ENCODE data around the gene CTIF. TPM values are rescaled to one million over a fixed set of nuclear protein-coding genes. Genes with fewer than 3 reads are reported as not detected.

Gene CTIF
- total RNA-seq, 1 experiment from 2014 or later: 95.8 TPM

DNA sequence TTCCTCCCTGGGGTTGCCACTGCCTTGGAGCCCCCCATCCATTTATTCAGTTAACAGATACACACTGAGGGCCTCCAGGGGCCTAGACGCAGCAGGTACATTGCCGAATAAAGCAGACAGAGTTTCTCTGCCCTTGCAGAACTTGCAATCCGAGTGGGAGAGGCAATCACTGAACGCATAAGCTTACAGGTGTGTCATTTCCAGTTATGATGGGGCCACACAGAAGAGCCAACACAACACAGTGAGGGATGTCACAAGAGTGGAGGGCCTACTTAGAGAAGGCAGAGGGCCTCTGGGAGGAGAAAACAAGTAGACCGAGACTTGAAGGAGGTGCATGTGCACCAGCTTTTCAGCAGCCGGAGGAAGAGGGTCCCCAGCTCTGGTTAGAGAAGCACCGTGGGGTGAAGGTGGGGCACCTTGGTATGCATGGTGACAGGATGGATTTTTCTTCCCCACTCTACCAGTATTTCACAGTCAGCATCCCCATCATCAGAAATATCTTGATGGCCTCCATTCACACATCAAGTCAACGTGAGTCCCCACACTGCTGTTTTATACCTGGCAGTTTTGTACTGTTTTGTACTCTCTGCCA, 261.0 kb downstream of the CTIF start:
- CTCF ChIA-PET: interaction anchor here (0.9 to 1.2 kb wide), 2 partner anchors 125 to 137 kb away, joined by 3 read pairs; no protein-coding TSS in a partner anchor
- BruUV-seq (replicated peaks): no TSS peak

GRCh38 chr18:48800466-48800865, 261.6 kb downstream of the CTIF start:
- BruUV-seq (replicated peaks): no TSS peak
- Mint-ChIP-seq H3K4me3 (ENCODE audit: unreplicated experiment) (no peak overlapping the region), H3K4me1 (ENCODE audit: insufficient read depth, unreplicated experiment) (no peaks in the 10 kb centered on the region), H3K36me3 (ENCODE audit: insufficient read depth, unreplicated experiment) (peaks cover 20% of the 10 kb centered on the region), H3K27ac (ENCODE audit: low read depth, unreplicated experiment) (no peak overlapping the region), H3K27me3 (ENCODE audit: insufficient read depth, unreplicated experiment) (no peaks in the 10 kb centered on the region), H3K9me3 (ENCODE audit: unreplicated experiment) (no peaks in the 10 kb centered on the region)
- ChIA-PET POLR2A (interaction anchor here (0.6 to 1.2 kb wide), 2 partner anchors 100 to 529 kb away, joined by 3 to 4 read pairs; no protein-coding TSS in a partner anchor), CTCF (interaction anchor here (0.9 kb wide), 1 partner anchor 77 kb away, joined by 5 read pairs; no protein-coding TSS in a partner anchor)
- no peak for DNase-seq (ENCODE audit: unreplicated experiment)
- no peak for TF ChIP-seq CTCF (IDR thresholded peaks at IDR 0.05; ENCODE audit: unreplicated experiment)
- intact Hi-C loops (cut with micrococcal nuclease): no loop called here

More for the DNA sequence above, 261.0 kb downstream of the CTIF start:
- Mint-ChIP-seq H3K4me3 (ENCODE audit: unreplicated experiment) (no peak overlapping the region), H3K27me3 (ENCODE audit: insufficient read depth, unreplicated experiment) (no peaks in the 10 kb centered on the region), H3K9me3 (ENCODE audit: unreplicated experiment) (no peaks in the 10 kb centered on the region), H3K4me1 (ENCODE audit: insufficient read depth, unreplicated experiment) (no peaks in the 10 kb centered on the region), H3K36me3 (ENCODE audit: insufficient read depth, unreplicated experiment) (peaks cover 14% of the 10 kb centered on the region), H3K27ac (ENCODE audit: low read depth, unreplicated experiment) (no peak overlapping the region)
- intact Hi-C loops (cut with micrococcal nuclease): no loop called here
- no peak for TF ChIP-seq CTCF (IDR thresholded peaks at IDR 0.05; ENCODE audit: unreplicated experiment)
- POLR2A ChIA-PET: interaction anchor here (0.6 to 0.7 kb wide), 2 partner anchors 16 to 530 kb away, joined by 3 read pairs; no protein-coding TSS in a partner anchor
- DNase-seq (ENCODE audit: unreplicated experiment): no peak

GRCh38 chr18:48800876-48801727, 262.3 kb downstream of the CTIF start:
- BruUV-seq (replicated peaks): no TSS peak
- ChIA-PET POLR2A (interaction anchor here (0.7 to 1.2 kb wide), 2 partner anchors 13 to 99 kb away, joined by 3 to 4 read pairs; no protein-coding TSS in a partner anchor), CTCF (interaction anchor here (0.9 kb wide), 1 partner anchor 77 kb away, joined by 5 read pairs; no protein-coding TSS in a partner anchor)
- no peak overlapping the region for H3K27ac Mint-ChIP-seq (ENCODE audit: low read depth, unreplicated experiment)
- intact Hi-C loops (cut with micrococcal nuclease): no loop called here
- H3K4me3 Mint-ChIP-seq (ENCODE audit: unreplicated experiment): no peak overlapping the region
- no peak for TF ChIP-seq CTCF (IDR thresholded peaks at IDR 0.05; ENCODE audit: unreplicated experiment)
- H3K27me3 Mint-ChIP-seq (ENCODE audit: insufficient read depth, unreplicated experiment): no peaks in the 10 kb centered on the region
- peaks cover 5% of the 10 kb centered on the region for H3K4me1 Mint-ChIP-seq (ENCODE audit: insufficient read depth, unreplicated experiment)
- no peaks in the 10 kb centered on the region for H3K9me3 Mint-ChIP-seq (ENCODE audit: unreplicated experiment)
- no peak for DNase-seq (ENCODE audit: unreplicated experiment)
- peaks cover 21% of the 10 kb centered on the region for H3K36me3 Mint-ChIP-seq (ENCODE audit: insufficient read depth, unreplicated experiment)

All from MCF 10A (cell line).